Liver (tissue), 3 donors: ENCODE data around the gene MAP4K2.

ENCODE experiments used
- CTCF ChIP-seq: fragments of 150-350 bp; IDR thresholded peaks from 2 replicates; pipeline ENCODE4 v1.5.1; 2017; ENCODE audit warnings: improper control_type of control experiment, low read depth, low read length; ENCODE audit not compliant: missing input control
- FOXA1 ChIP-seq: IDR thresholded peaks from 2 replicates; pipeline ENCODE4 v1.6.1; 2016; ENCODE audit warnings: antibody characterized with exemption
- MAX ChIP-seq: IDR thresholded peaks from 2 replicates; pipeline ENCODE4 v1.6.1; 2016; ENCODE audit warnings: antibody characterized with exemption
- NR2F2 ChIP-seq: IDR thresholded peaks from 2 replicates; pipeline ENCODE4 v1.6.1; 2016; ENCODE audit warnings: antibody characterized with exemption
- RAD21 ChIP-seq, 2 donors: IDR thresholded peaks; 2 replicates each; pipeline ENCODE4 v1.6.1; 2016; ENCODE audit warnings: antibody characterized with exemption in 2 of 2, mild to moderate bottlenecking in 2 of 2
- RXRA ChIP-seq, 2 donors: IDR thresholded peaks; 2 replicates each; pipeline ENCODE4 v1.6.1; 2017 to 2018; ENCODE audit warnings: antibody characterized with exemption in 2 of 2, mild to moderate bottlenecking in 1 of 2
- TAF1 ChIP-seq: conservative IDR thresholded peaks from 2 replicates; pipeline ENCODE4 v1.6.1; 2016; ENCODE audit warnings: antibody characterized with exemption, mild to moderate bottlenecking
- TF ChIP-seq, protein P1 (sequence below): IDR thresholded peaks from 2 replicates; pipeline ENCODE4 v1.6.1; 2016; ENCODE audit warnings: antibody characterized with exemption
- TF ChIP-seq, protein P2 (sequence below): IDR thresholded peaks from 2 replicates; pipeline ENCODE4 v1.6.1; 2016; ENCODE audit warnings: antibody characterized with exemption
- donor health status: healthy.
- donor health status: healthy.

DNA sequence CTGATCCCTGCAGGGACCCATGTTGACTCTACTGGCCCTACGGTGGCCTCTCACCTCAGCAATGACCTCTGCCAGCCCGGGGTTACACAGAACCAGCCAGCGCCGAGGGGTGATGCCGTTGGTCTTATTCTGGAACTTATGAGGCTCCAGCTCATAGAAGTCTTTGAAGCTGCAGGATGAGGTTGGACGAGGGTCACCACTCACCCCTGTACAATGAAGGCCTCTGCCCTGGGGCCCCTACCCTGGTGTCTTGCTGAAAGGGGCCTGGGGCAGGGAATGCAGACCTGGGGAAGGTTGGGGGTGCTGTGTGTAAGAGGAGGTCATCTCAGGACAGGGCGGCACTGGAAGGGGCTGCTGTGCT lies 50.0 kb downstream of the MAP4K2 start:
- no peak for TF ChIP-seq RXRA (IDR thresholded peaks at IDR 0.05)
- TF ChIP-seq TAF1, result no peak
- TF ChIP-seq CTCF, result no peak
- no peak for TF ChIP-seq MAX
- TF ChIP-seq, protein P1, sequence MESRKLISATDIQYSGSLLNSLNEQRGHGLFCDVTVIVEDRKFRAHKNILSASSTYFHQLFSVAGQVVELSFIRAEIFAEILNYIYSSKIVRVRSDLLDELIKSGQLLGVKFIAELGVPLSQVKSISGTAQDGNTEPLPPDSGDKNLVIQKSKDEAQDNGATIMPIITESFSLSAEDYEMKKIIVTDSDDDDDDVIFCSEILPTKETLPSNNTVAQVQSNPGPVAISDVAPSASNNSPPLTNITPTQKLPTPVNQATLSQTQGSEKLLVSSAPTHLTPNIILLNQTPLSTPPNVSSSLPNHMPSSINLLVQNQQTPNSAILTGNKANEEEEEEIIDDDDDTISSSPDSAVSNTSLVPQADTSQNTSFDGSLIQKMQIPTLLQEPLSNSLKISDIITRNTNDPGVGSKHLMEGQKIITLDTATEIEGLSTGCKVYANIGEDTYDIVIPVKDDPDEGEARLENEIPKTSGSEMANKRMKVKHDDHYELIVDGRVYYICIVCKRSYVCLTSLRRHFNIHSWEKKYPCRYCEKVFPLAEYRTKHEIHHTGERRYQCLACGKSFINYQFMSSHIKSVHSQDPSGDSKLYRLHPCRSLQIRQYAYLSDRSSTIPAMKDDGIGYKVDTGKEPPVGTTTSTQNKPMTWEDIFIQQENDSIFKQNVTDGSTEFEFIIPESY, result no peak
- TF ChIP-seq RAD21 (IDR thresholded peaks at IDR 0.05), result no peak
- TF ChIP-seq FOXA1, result no peak
- no peak for TF ChIP-seq NR2F2
- TF ChIP-seq, protein P2, sequence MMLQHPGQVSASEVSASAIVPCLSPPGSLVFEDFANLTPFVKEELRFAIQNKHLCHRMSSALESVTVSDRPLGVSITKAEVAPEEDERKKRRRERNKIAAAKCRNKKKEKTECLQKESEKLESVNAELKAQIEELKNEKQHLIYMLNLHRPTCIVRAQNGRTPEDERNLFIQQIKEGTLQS, result no peak
